Esophagus squamous epithelium (tissue), 5 donors: Measurements from ENCODE around the gene CGB2. TPM values are rescaled to one million over a fixed set of nuclear protein-coding genes. Genes with fewer than 3 reads are reported as not detected.

Source experiments
- DNase-seq: peaks from one replicate; lab custom pipeline; 2025; lab: John Stamatoyannopoulos, UW
- H3K27ac ChIP-seq, 4 donors: fragments of 200-600 bp; sonication (generic); one replicate each; pipeline ENCODE4 v1.5.1; 2016 to 2019; ENCODE audit warnings: mild to moderate bottlenecking in 1 of 4
- H3K27me3 ChIP-seq, 4 donors: fragments of 200-600 bp; sonication (generic); 1 replicate in 3 of 4; 2 replicates in 1 of 4; pipeline versions ENCODE4 v1.5.1 to v1.6.0; 2017 to 2021; ENCODE audit warnings: antibody characterized with exemption in 1 of 4
- H3K36me3 ChIP-seq, 3 donors: fragments of 200-600 bp; sonication (generic); one replicate each; pipeline ENCODE4 v1.5.1; 2016 to 2019
- H3K4me1 ChIP-seq, 3 donors: fragments of 200-600 bp; sonication (generic); one replicate each; pipeline ENCODE4 v1.5.1; 2017 to 2019
- H3K4me3 ChIP-seq, 4 donors: fragments of 200-600 bp; sonication (generic); 1 replicate in 3 of 4; 2 replicates in 1 of 4; pipeline ENCODE4 v1.5.1; 2016 to 2019; ENCODE audit warnings: mild to moderate bottlenecking in 2 of 4, moderate library complexity in 1 of 4
- H3K9me3 ChIP-seq, 3 donors: fragments of 200-600 bp; sonication (generic); one replicate each; pipeline ENCODE4 v1.5.1; 2016 to 2019
- POLR2A ChIP-seq, 4 donors: fragments of 450-650 bp; IDR thresholded peaks; one replicate each; pipeline ENCODE4 v1.6.1; 2017; ENCODE audit warnings: antibody characterized with exemption in 4 of 4, mild to moderate bottlenecking in 4 of 4, moderate library complexity in 3 of 4
- WGBS, 2 donors: methylation state at CpG; one replicate each; pipeline ENCODE4 v1.1.5; 2018; 5-methylcytosine and 5-hydroxymethylcytosine counted together
- intact Hi-C: fragments of 100-400 bp; cut with DNase I; formaldehyde crosslinking; loops from one replicate; pipeline ENCODE4 v1.15.0; 2022
- total RNA-seq, 4 donors: library from RNA; depleted of rRNA; stranded (reverse); fragments of >200 nt; gene quantifications; one replicate each; pipeline ENCODE4 v1.1.0, GENCODE V29; 2016
- TF ChIP-seq, protein P1 (sequence below), 6 experiments: fragments of 450-650 bp in 4 of 6; fragments of 200-600 bp in 2 of 6; sonication (generic) in 2 of 6; IDR thresholded peaks; one replicate each; pipeline ENCODE4 v1.5.1; 2016 to 2019; ENCODE audit warnings: antibody characterized with exemption in 6 of 6, mild to moderate bottlenecking in 4 of 6, moderate library complexity in 4 of 6
- donor health status: DM: yes; HTN: yes; CAD: no.

The CGB2 gene
- total RNA-seq, 4 donors from 2014 or later = not detected

DNA sequence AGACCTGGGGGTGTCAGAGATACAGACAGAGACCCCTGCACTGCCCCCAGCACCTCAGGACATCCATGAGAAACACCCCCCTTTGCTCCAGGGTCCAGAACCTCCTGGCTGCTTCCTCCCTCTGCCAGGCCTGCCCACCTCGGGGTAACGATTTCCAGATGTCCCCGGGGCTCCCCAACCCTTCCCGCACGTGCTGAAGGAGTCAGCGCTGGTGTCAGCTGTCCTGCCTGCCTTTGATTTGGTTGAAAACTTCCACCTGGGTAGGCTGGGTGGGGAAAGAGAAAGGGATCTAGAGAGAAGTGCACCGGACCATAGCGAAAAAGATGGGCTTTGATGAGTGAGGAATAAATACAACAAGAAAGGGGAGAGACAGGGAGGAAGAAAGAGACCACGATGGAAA is 27.4 kb downstream of the CGB2 start:
- intact Hi-C loops = no loop called here
- TF ChIP-seq POLR2A (IDR thresholded peaks at IDR 0.05) = no peak
- TF ChIP-seq, protein P1, sequence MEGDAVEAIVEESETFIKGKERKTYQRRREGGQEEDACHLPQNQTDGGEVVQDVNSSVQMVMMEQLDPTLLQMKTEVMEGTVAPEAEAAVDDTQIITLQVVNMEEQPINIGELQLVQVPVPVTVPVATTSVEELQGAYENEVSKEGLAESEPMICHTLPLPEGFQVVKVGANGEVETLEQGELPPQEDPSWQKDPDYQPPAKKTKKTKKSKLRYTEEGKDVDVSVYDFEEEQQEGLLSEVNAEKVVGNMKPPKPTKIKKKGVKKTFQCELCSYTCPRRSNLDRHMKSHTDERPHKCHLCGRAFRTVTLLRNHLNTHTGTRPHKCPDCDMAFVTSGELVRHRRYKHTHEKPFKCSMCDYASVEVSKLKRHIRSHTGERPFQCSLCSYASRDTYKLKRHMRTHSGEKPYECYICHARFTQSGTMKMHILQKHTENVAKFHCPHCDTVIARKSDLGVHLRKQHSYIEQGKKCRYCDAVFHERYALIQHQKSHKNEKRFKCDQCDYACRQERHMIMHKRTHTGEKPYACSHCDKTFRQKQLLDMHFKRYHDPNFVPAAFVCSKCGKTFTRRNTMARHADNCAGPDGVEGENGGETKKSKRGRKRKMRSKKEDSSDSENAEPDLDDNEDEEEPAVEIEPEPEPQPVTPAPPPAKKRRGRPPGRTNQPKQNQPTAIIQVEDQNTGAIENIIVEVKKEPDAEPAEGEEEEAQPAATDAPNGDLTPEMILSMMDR (IDR thresholded peaks at IDR 0.05) = no peak
- Histone ChIP-seq H3K27ac (no peak overlapping the region), H3K36me3 (no peaks in the 10 kb centered on the region), H3K4me1 (peaks cover 16 to 42% (median 19%) of the 10 kb centered on the region in 3 donors), H3K9me3 (no peaks in the 10 kb centered on the region), H3K27me3 (peaks cover 0 to 74% (median 2%) of the 10 kb centered on the region in 4 donors), H3K4me3 (no peak overlapping the region)
- DNase-seq = no peak
- 52 to 56% methylated on average over 4 to 7 of the region's 9 CpGs for WGBS, 2 donors

DNA sequence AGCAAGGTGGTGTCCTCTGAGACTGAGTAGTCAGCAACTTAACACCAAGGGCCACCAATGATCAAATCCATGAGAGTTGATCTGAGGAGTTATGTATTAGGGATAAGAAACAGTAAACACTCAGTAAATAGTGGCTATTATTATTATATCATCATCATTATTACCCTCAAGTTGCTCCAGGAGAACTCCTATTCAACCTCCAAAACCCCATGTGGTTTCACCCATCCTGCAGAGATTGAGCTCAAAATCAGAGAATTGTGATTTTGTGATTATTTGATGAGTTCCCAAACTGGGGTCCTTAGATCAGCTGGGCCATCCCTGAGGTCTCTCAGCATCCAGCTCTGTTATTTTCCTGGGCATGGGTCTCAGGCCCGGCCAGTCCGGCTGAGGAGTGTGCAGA is 29.3 kb downstream of the CGB2 start:
- Histone ChIP-seq H3K4me1 (peaks cover 25 to 54% (median 26%) of the 10 kb centered on the region in 3 donors), H3K36me3 (no peaks in the 10 kb centered on the region), H3K27me3 (peaks cover 0 to 93% (median 6%) of the 10 kb centered on the region in 4 donors), H3K4me3 (no peak overlapping the region), H3K27ac (no peak overlapping the region), H3K9me3 (no peaks in the 10 kb centered on the region)
- 90% methylated on average over 2 of the region's 2 CpGs for WGBS, 2 donors
- intact Hi-C loops = no loop called here
- DNase-seq = no peak
- TF ChIP-seq POLR2A (IDR thresholded peaks at IDR 0.05) = no peak
- TF ChIP-seq, protein P1 (IDR thresholded peaks at IDR 0.05) = no peak

GRCh38 chr19:49061445-49061844 is 29.8 kb downstream of the CGB2 start:
- Histone ChIP-seq H3K4me1 (peaks cover 25 to 49% (median 26%) of the 10 kb centered on the region in 3 donors), H3K9me3 (no peaks in the 10 kb centered on the region), H3K27me3 (peaks cover 0 to 98% (median 6%) of the 10 kb centered on the region in 4 donors), H3K36me3 (no peaks in the 10 kb centered on the region), H3K27ac (no peak overlapping the region), H3K4me3 (no peak overlapping the region)
- 89 to 93% methylated on average over 2 to 3 of the region's 25 CpGs for WGBS, 2 donors
- intact Hi-C loops = no loop called here
- TF ChIP-seq, protein P1 (IDR thresholded peaks at IDR 0.05) = no peak
- no peak for TF ChIP-seq POLR2A (IDR thresholded peaks at IDR 0.05)
- DNase-seq = no peak

- no peak for DNase-seq
- Histone ChIP-seq H3K27me3 (peaks cover 0 to 98% (median 7%) of the 10 kb centered on the region in 4 donors), H3K9me3 (no peaks in the 10 kb centered on the region), H3K27ac (peak overlapping the region; percentile 67 to 82 (median 76)), H3K4me1 (peaks cover 6 to 28% (median 10%) of the 10 kb centered on the region in 3 donors), H3K36me3 (no peaks in the 10 kb centered on the region), H3K4me3 (peak overlapping the region; percentile 21 to 65 (median 44))
- no peak for TF ChIP-seq POLR2A (IDR thresholded peaks at IDR 0.05)
- TF ChIP-seq, protein P1 (IDR thresholded peaks at IDR 0.05) = no peak
- intact Hi-C loops = no loop called here
- 20 to 33% methylated on average over 4 to 9 of the region's 10 CpGs for WGBS, 2 donors
Observed at GRCh38 chr19:49064029-49064629, 32.4 kb downstream of the CGB2 start.

DNA sequence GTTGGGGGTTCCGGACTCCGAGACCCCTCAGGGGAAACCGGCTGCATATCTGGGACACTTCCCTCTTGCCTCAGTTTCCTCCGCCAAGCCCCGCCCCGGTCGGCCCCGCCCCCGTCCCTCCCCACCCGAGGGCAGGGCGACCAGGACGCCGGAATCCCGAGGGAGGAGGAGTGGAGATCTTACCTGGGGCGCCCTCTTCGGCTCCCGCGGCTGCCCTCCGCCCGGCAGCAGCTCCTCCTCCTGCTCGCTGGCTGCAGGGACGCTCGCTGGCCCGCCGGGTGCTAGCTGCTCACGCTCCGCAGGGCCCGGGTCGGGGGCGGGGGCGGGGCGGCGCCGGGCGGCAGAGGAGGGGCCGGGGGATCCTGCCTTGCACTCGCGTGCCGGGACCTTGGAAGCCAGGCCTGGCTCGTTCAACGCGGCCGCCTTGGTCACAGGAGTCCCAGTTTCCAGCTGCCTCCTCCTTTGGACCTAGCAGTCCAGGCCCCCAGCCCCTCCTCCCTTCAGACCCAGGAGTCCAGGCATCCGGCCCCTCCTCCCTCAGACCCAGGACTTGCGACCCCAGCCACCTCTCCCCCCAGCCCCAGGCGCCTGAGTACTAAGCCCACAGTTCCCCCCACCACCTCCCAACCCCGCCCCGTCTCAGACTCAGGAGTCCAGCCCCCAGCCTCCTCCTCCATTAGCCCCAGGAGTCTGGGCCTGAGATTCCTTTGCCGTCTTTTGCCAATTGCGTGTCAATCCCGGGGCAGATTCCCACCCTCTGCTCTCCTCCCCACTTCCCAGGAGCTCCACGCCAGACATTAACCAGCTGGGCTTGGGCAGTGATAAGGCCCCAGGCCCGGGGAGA is 33.3 kb downstream of the CGB2 start, which contains the start of gene NTF4:
NTF4 (minus strand) TSS at position 51 of the 844 bp plus-strand sequence. CDS start 2,821 bp downstream, outside the sequence.
- peak within 1 kb of the TSS; percentile 67 to 82 (median 76) for H3K27ac ChIP-seq
- DNase-seq = no peak

More for the DNA sequence above, 33.3 kb downstream of the CGB2 start, which contains the start of gene NTF4:
- Histone ChIP-seq H3K4me1 (peaks cover 6 to 28% (median 10%) of the 10 kb centered on the region in 3 donors), H3K9me3 (no peaks in the 10 kb centered on the region), H3K36me3 (no peaks in the 10 kb centered on the region), H3K4me3 (peak within 1 kb of the TSS; percentile 21 to 65 (median 44)), H3K27me3 (peaks cover 0 to 100% (median 8%) of the 10 kb centered on the region in 4 donors)
- intact Hi-C loops = no loop called here
- no peak for TF ChIP-seq POLR2A (IDR thresholded peaks at IDR 0.05)
- TF ChIP-seq, protein P1 (IDR thresholded peaks at IDR 0.05) = no peak
- WGBS, 2 donors = 0 to 3% methylated on average over 9 to 10 of the region's 53 CpGs
